ENCODE data around the gene SUMO3.

DNA sequence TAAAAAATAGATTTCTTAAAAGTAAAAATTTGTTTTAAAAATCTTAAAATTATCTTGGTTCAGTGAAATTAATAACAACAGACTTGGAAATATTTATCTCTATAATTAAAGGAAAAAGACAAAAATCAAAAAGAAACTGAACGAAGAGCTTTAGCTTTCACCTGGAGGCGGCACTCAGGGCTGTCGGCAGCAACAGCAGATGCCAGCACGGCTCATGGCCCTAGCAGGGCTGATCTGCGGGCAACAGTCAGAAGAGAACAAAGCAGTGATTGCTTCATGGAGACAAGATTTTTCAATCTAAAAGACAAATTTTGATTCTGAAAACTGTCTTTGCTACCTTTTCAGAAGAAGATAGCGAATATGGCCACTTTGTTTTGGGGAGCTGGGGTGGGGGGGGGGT lies 38.9 kb downstream of the SUMO3 start:
- TF ChIP-seq CTCF (IDR thresholded peaks at IDR 0.05; ENCODE audit: low read length), result no peak
- TF ChIP-seq EZH2 (IDR thresholded peaks at IDR 0.05; ENCODE audit: borderline replicate concordance, low read length), result no peak

Data from OCI-LY1 (cell line).